ENCODE measurements around the gene DLG5.

DNA sequence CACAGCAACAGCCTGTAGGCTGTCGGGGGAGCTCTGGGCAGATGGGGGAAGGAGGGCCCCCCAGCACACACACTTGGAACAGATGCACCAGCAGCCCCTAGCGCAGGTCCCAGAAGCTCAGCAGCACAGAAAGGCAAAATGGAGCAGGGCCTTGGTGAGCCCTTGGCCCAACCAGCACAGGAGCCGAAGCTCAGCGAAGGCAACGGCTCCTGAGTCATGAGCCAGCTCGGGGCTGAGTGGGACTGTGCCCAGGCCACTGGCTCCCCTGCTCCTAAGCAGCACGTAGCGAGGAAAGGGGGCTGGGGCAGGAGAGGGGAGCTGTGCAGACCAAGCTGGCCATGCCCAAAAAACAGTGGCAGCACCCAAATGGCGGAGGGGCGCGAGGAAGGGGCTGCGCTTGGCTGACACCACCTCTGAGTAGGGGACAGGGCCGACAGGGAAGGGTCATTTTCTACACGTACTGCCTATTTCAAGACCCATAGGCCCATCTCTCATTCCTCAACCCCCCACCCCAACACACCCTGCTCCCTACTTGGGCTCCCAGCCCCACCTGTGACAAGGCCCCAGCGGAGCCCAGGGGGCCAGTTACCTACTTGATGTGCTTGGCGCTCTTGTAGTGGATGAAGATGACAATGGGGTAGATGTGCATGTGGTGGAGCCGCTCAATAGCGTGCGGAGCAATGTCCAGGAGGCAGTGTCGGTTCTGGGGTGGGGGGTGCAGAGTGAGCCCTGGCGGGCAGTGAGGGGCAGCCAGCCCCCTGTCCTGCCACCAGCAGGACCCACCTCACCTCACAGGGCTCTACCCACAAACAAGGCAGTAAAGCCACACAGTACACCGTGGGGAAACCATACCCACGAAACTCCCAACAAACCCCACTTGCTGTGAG is 132.1 kb downstream of the DLG5 start:
- TF ChIP-seq KLF16 (IDR thresholded peaks at IDR 0.05) (no peak), TBL1XR1 (IDR thresholded peaks at IDR 0.05; ENCODE audit: low read length in 2 of 2) (no peak), CTCF (IDR thresholded peaks at IDR 0.05 in 2 of 3, conservative IDR thresholded peaks at IDR 0.05 in 1 of 3; ENCODE audit: insufficient read depth in 2 of 3, low read depth in 1 of 3, low read length in 3 of 3) (no peak), SUPT5H (IDR thresholded peaks at IDR 0.05) (no peak), MAZ (CRISPR knock-in tag; conservative IDR thresholded peaks at IDR 0.05 in 1 of 2, IDR thresholded peaks at IDR 0.05 in 1 of 2) (no peak)
